H9 (cell line): ENCODE results near the gene C1QL1. TPM values are rescaled to one million over a fixed set of nuclear protein-coding genes. Genes with fewer than 3 reads are reported as not detected.

Source experiments
- DNase-seq: peaks from one replicate; pipeline ENCODE4 v3.0.0-alpha.2; 2017
- H2AFZ ChIP-seq: one replicate; pipeline ENCODE4 v1.6.1; 2013; ENCODE audit warnings: mild to moderate bottlenecking, low read length, control low read depth, moderate library complexity
- H2AK5ac ChIP-seq: 2 replicates; pipeline ENCODE4 v1.6.1; 2013; ENCODE audit warnings: low read length, control low read depth, mixed read lengths; ENCODE audit not compliant: insufficient read length
- H2BK120ac ChIP-seq: one replicate; pipeline ENCODE4 v1.6.1; 2013; ENCODE audit warnings: low read depth, mild to moderate bottlenecking, low read length, control low read depth, inconsistent platforms; ENCODE audit not compliant: poor library complexity, severe bottlenecking
- H2BK12ac ChIP-seq: 2 replicates; pipeline ENCODE4 v1.6.1; 2013; ENCODE audit warnings: low read length, control low read depth, mixed read lengths, low read depth; ENCODE audit not compliant: insufficient read length
- H2BK15ac ChIP-seq: 2 replicates; pipeline ENCODE4 v1.6.1; 2013; ENCODE audit warnings: low read depth, low read length, control low read depth
- H2BK20ac ChIP-seq: one replicate; pipeline ENCODE4 v1.6.1; 2013; ENCODE audit warnings: low read depth, mild to moderate bottlenecking, low read length, control low read depth, inconsistent platforms; ENCODE audit not compliant: poor library complexity, severe bottlenecking
- H2BK5ac ChIP-seq: 2 replicates; pipeline ENCODE4 v1.6.1; 2013; ENCODE audit warnings: low read length, control low read depth, mixed read lengths; ENCODE audit not compliant: insufficient read length
- H3K14ac ChIP-seq: 2 replicates; pipeline ENCODE4 v1.6.1; 2013; ENCODE audit warnings: low read length, control low read depth; ENCODE audit not compliant: insufficient read depth
- H3K18ac ChIP-seq: 2 replicates; pipeline ENCODE4 v1.6.1; 2013; ENCODE audit warnings: low read depth, mild to moderate bottlenecking, mixed read lengths, low read length, control low read depth; ENCODE audit not compliant: insufficient read length
- H3K23ac ChIP-seq: 2 replicates; pipeline ENCODE4 v1.6.1; 2013; ENCODE audit warnings: low read length, control low read depth, mixed read lengths, low read depth; ENCODE audit not compliant: insufficient read length
- H3K23me2 ChIP-seq: 2 replicates; pipeline ENCODE4 v1.6.1; 2013; ENCODE audit warnings: low read depth, mild to moderate bottlenecking, mixed read lengths, low read length, control low read depth; ENCODE audit not compliant: insufficient read length, poor library complexity, severe bottlenecking
- H3K27ac ChIP-seq: 2 replicates; pipeline ENCODE4 v1.5.1; 2013; ENCODE audit warnings: low read length, control low read depth, mixed read lengths, low read depth; ENCODE audit not compliant: insufficient read length
- H3K27me3 ChIP-seq: 2 replicates; pipeline ENCODE4 v1.6.1; 2013; ENCODE audit warnings: low read length, control low read depth, inconsistent platforms; ENCODE audit not compliant: insufficient read depth
- H3K4ac ChIP-seq: 2 replicates; pipeline ENCODE4 v1.6.1; 2013; ENCODE audit warnings: low read depth, mild to moderate bottlenecking, control low read depth, inconsistent platforms, low read length, moderate library complexity
- H3K4me1 ChIP-seq: 2 replicates; pipeline ENCODE4 v1.6.1; 2013; ENCODE audit warnings: low read length, control low read depth, inconsistent platforms; ENCODE audit not compliant: insufficient read depth
- H3K4me2 ChIP-seq: 2 replicates; pipeline ENCODE4 v1.6.1; 2013; ENCODE audit warnings: low read length, control low read depth, mixed read lengths; ENCODE audit not compliant: insufficient read length, insufficient read depth
- H3K56ac ChIP-seq: 2 replicates; pipeline ENCODE4 v1.6.1; 2013; ENCODE audit warnings: low read depth, mild to moderate bottlenecking, mixed read lengths, low read length, control low read depth; ENCODE audit not compliant: insufficient read length
- H3K79me1 ChIP-seq: 2 replicates; pipeline ENCODE4 v1.6.1; 2013; ENCODE audit warnings: low read depth, mild to moderate bottlenecking, moderate library complexity, low read length, control low read depth, inconsistent platforms; ENCODE audit not compliant: insufficient read depth, poor library complexity, severe bottlenecking
- H3K79me2 ChIP-seq: 2 replicates; pipeline ENCODE4 v1.6.1; 2013; ENCODE audit warnings: low read length, control low read depth, inconsistent platforms; ENCODE audit not compliant: insufficient read depth
- H3K9ac ChIP-seq: 2 replicates; pipeline ENCODE4 v1.6.1; 2013; ENCODE audit warnings: low read length, control low read depth, mixed read lengths; ENCODE audit not compliant: insufficient read length; ENCODE audit errors: extremely low read depth
- H3K9me3 ChIP-seq: one replicate; pipeline ENCODE4 v1.6.1; 2013; ENCODE audit warnings: low read depth, low read length, inconsistent platforms; ENCODE audit not compliant: control insufficient read depth
- H3T11ph ChIP-seq: one replicate; pipeline ENCODE4 v1.6.1; 2013; ENCODE audit warnings: mild to moderate bottlenecking, low read length, control low read depth, inconsistent platforms
- H4K20me1 ChIP-seq: one replicate; pipeline ENCODE4 v1.6.1; 2013; ENCODE audit not compliant: control insufficient read depth, insufficient read length, insufficient read depth
- H4K5ac ChIP-seq: 2 replicates; pipeline ENCODE4 v1.6.1; 2013; ENCODE audit warnings: low read depth, mild to moderate bottlenecking, mixed read lengths, low read length, control low read depth; ENCODE audit not compliant: insufficient read length
- H4K8ac ChIP-seq: replicated peaks from 2 replicates; pipeline ENCODE4 v1.6.1; 2013; ENCODE audit warnings: low read length, control low read depth, mixed read lengths, low read depth; ENCODE audit not compliant: insufficient read length
- H4K91ac ChIP-seq: 2 replicates; pipeline ENCODE4 v1.6.1; 2013; ENCODE audit warnings: low read depth, mild to moderate bottlenecking, moderate library complexity, mixed read lengths, low read length, control low read depth; ENCODE audit not compliant: insufficient read length
- H3K27ac Mint-ChIP-seq, 3 experiments: 2 replicates in 2 of 3; 3 replicates in 1 of 3; pipeline ENCODE4 v1.8.0; 2020 to 2021; ENCODE audit warnings: mixed read lengths in 3 of 3, mild to moderate bottlenecking in 1 of 3, moderate library complexity in 1 of 3
- H3K27me3 Mint-ChIP-seq: 2 replicates; pipeline ENCODE4 v1.8.0; 2021; ENCODE audit warnings: low read depth, mild to moderate bottlenecking, moderate library complexity, mixed read lengths
- H3K36me3 Mint-ChIP-seq, 3 experiments: 2 replicates in 2 of 3; 3 replicates in 1 of 3; pipeline ENCODE4 v1.8.0; 2020 to 2021; ENCODE audit warnings: low read depth in 3 of 3, mixed read lengths in 3 of 3; ENCODE audit not compliant: insufficient read depth in 1 of 3
- H3K4me1 Mint-ChIP-seq, 2 experiments: 2 replicates each; pipeline ENCODE4 v1.8.0; 2020; ENCODE audit warnings: mixed read lengths in 2 of 2
- H3K4me3 Mint-ChIP-seq, 2 experiments: 2 replicates in 1 of 2; 3 replicates in 1 of 2; pipeline ENCODE4 v1.8.0; 2020 to 2021; ENCODE audit warnings: mild to moderate bottlenecking in 2 of 2, mixed read lengths in 2 of 2, moderate library complexity in 1 of 2
- H3K9me3 Mint-ChIP-seq, 2 experiments: 2 replicates in 1 of 2; 3 replicates in 1 of 2; pipeline ENCODE4 v1.8.0; 2020; ENCODE audit warnings: mild to moderate bottlenecking in 2 of 2, mixed read lengths in 2 of 2, moderate library complexity in 1 of 2
- CTCF ChIP-seq: fragments of 200-600 bp; sonication (generic); conservative IDR thresholded peaks from 3 replicates; pipeline ENCODE4 v1.8.0; 2021; ENCODE audit warnings: antibody characterized with exemption, mild to moderate bottlenecking
- WGBS: extraction: QIAGEN DNeasy Blood & Tissue Kit; methylation state at CpG from one replicate; pipeline ENCODE4 v1.1.7; 2013; ENCODE audit warnings: missing lambda C conversion rate, low lambda C conversion rate, mixed read lengths; ENCODE audit not compliant: insufficient read length; ENCODE audit errors: extremely low coverage; 5-methylcytosine and 5-hydroxymethylcytosine counted together
- total RNA-seq: library from RNA; stranded (reverse); gene quantifications from 2 replicates; pipeline ENCODE4 v1.2.1, GENCODE V29; 2021

Gene C1QL1
- total RNA-seq, 1 experiment from 2014 or later: 6.0 TPM

GRCh38 chr17:45011767-45012166 is 43.7 kb upstream of the C1QL1 start:
- Mint-ChIP-seq H3K36me3 (no peaks in the 10 kb centered on the region), H3K27ac (no peak overlapping the region; a peak in 1 of 7 replicates), H3K4me1 (peaks cover 25 to 41% of the 10 kb centered on the region in 2 experiments), H3K4me3 (no peak overlapping the region), H3K9me3 (no peaks in the 10 kb centered on the region), H3K27me3 (peaks cover 19% of the 10 kb centered on the region)
- Histone ChIP-seq H4K5ac (no peak overlapping the region), H4K91ac (no peak overlapping the region), H2AFZ (no peak overlapping the region), H2BK5ac (no peak overlapping the region), H3K23me2 (no peaks in the 10 kb centered on the region), H3K56ac (no peak overlapping the region), H3K9me3 (no peaks in the 10 kb centered on the region), H3K23ac (no peak overlapping the region), H4K20me1 (no peaks in the 10 kb centered on the region), H3K4me1 (no peaks in the 10 kb centered on the region; the same call in 1 of the 2 replicates), H3K27me3 (no peaks in the 10 kb centered on the region), H3K9ac (no peak overlapping the region), H3K4me2 (no peak overlapping the region), H4K8ac (no peak overlapping the region), H3T11ph (no peak overlapping the region), H3K18ac (no peak overlapping the region), H3K79me2 (no peaks in the 10 kb centered on the region), H2BK120ac (no peak overlapping the region), H2AK5ac (no peak overlapping the region), H2BK20ac (no peak overlapping the region), H3K14ac (no peak overlapping the region), H3K4ac (no peak overlapping the region), H3K79me1 (no peaks in the 10 kb centered on the region), H2BK12ac (no peak overlapping the region), H3K27ac (no peak overlapping the region), H2BK15ac (no peak overlapping the region)
- no peak for TF ChIP-seq CTCF
- no peak for DNase-seq
- WGBS: no CpG with 5 or more reads among the region's 1 CpG
